Measurements from ENCODE around the gene NCAM2.
A peak's percentile ranks its signal among the peaks of the same experiment; 100 is the strongest.

Gene NCAM2
- total RNA-seq, result 0 to 0.35 reads per million in 2 donors

GRCh38 chr21:20997636-20998455 is at the start of gene NCAM2:
Gene NCAM2, plus strand, starts transcription at chr21:20998409.
- DNase-seq, result peak; percentile 44

- DNase-seq, result no peak
Measured at GRCh38 chr21:20949884-20950283, 48.3 kb upstream of the NCAM2 start.

GRCh38 chr21:20965816-20966215 is 32.4 kb upstream of the NCAM2 start:
- no peak for DNase-seq

- no peak for DNase-seq
Measured at GRCh38 chr21:20968391-20968790, 29.8 kb upstream of the NCAM2 start.

GRCh38 chr21:20970691-20971090 is 27.5 kb upstream of the NCAM2 start:
- DNase-seq, result no peak

GRCh38 chr21:20971296-20971921 is 26.8 kb upstream of the NCAM2 start:
- DNase-seq, result no peak

- no peak for DNase-seq
Measured at GRCh38 chr21:20994790-20995189, 3.4 kb upstream of the NCAM2 start.

- no peak for DNase-seq
Measured at GRCh38 chr21:20996421-20997310, 1.5 kb upstream of the NCAM2 start.

GRCh38 chr21:20997311-20997635 is 936 bp upstream of the NCAM2 start:
- DNase-seq, result no peak

- no peak for DNase-seq
Measured at GRCh38 chr21:20998456-20998789, 214 bp downstream of the NCAM2 start.

- no peak for DNase-seq
Measured at GRCh38 chr21:20998886-20999285, 677 bp downstream of the NCAM2 start.

GRCh38 chr21:20999659-21000058 is 1.4 kb downstream of the NCAM2 start:
- DNase-seq, result no peak

GRCh38 chr21:21000591-21001175 is 2.5 kb downstream of the NCAM2 start:
- no peak for DNase-seq

- DNase-seq, result no peak
Measured at GRCh38 chr21:21001591-21002100, 3.4 kb downstream of the NCAM2 start.

GRCh38 chr21:21002153-21002552 is 3.9 kb downstream of the NCAM2 start:
- DNase-seq, result no peak

- DNase-seq, result no peak
Measured at GRCh38 chr21:21003701-21004100, 5.5 kb downstream of the NCAM2 start.

- DNase-seq, result no peak
Measured at GRCh38 chr21:21007606-21008005, 9.4 kb downstream of the NCAM2 start.

GRCh38 chr21:21010228-21010627 is 12.0 kb downstream of the NCAM2 start:
- no peak for DNase-seq

GRCh38 chr21:21010698-21011097 is 12.5 kb downstream of the NCAM2 start:
- no peak for DNase-seq

GRCh38 chr21:21018821-21019220 is 20.6 kb downstream of the NCAM2 start:
- no peak for DNase-seq

- DNase-seq, result no peak
Measured at GRCh38 chr21:21019681-21020080, 21.5 kb downstream of the NCAM2 start.

- DNase-seq, result no peak
Measured at GRCh38 chr21:21025742-21026141, 27.5 kb downstream of the NCAM2 start.

- DNase-seq, result no peak
Measured at GRCh38 chr21:21028275-21028820, 30.1 kb downstream of the NCAM2 start.

Measured in T-helper 9 cell (primary cell).